NCI-H510A (cell line): ENCODE data around the gene MTUS2.
"Not testable (repeated sequence)": the region's sequence is repeated elsewhere in the genome, so short reads cannot be mapped to it uniquely, and the experiment has no call there.

Source experiments
- DNase-seq: peaks from one replicate; lab custom pipeline; 2025; lab: John Stamatoyannopoulos, UW

The MTUS2 gene

DNA sequence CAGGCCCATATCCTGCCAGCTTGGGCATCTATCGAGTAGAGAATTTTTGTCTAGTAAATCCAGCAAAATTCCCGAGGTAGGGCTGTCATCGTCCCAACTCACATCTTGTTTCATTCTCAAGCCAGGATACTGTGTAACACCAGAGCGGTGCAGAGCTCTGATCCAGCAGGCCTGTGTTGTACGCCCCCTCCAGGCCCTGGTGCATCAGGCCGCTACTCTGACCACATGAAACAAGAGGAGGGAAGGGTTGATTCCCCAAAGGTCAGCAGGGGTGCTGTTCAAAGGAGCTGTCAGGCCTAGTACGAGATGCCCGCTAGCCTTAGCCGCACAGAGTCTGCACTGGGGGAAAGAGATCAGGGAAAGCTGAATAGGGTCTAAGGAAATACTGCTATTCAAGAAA lies 499.3 kb downstream of the MTUS2 start:
- DNase-seq: no peak

GRCh38 chr13:29323954-29324353 lies 503.8 kb downstream of the MTUS2 start:
- no peak for DNase-seq

DNA sequence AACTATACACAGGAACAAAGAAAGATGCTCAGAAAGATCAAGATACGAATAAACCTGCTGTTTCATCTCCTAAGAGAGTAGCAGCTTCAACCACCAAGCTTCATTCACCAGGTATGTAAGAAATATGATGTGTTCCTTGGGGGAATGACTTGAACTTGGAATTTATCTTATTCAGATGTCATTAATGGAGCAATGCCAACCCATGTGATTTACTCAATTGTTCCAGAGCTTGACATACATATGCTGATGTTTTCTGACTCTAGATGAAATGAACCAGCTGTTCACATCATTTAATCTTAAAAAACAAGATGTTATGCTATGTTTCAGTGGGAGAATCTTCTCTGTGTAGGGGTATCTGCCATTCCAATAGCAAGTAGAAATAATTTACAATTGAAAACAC lies 504.5 kb downstream of the MTUS2 start:
- DNase-seq: no peak

DNA sequence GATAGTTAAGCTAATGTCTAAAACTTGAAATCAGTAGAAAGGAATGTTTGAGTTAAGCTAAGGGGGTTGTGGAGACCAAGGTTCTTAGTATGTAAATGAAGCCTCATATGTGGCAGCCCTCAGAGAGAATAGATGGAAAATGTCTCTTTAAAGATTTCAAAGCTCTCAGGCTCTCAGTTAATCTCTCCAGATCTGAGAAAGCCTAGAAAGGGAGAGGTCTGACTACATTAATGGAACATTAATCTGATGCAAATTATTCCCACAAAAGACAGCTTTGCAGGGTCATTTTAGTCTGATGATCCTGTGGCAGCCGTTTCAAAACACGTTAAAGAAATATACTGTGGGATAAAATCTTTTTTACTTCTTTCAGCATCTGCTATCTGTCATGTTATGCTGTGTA lies 508.4 kb downstream of the MTUS2 start:
- DNase-seq: no peak

DNA sequence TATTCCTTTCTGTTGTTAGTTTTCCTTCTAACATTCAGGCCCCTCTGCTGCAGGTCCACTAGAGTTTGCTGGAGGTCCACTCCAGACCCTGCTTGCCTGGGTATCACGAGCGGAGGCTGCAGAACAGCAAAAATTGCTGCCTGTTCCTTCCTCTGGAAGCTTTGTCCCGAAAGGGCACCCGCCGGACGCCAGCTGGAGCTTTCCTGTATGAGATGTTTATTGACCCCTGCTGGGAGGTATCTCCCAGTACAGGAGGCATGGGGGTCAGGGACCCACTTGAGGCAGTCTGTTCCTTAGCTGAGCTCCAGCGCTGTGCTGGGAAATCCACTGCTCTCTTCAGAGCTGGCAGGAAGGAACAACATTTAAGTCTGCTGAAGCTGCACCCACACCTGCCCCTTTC lies 516.2 kb downstream of the MTUS2 start:
- no peak for DNase-seq

- DNase-seq: no peak
Measured at GRCh38 chr13:29339386-29340272, 519.5 kb downstream of the MTUS2 start.

DNA sequence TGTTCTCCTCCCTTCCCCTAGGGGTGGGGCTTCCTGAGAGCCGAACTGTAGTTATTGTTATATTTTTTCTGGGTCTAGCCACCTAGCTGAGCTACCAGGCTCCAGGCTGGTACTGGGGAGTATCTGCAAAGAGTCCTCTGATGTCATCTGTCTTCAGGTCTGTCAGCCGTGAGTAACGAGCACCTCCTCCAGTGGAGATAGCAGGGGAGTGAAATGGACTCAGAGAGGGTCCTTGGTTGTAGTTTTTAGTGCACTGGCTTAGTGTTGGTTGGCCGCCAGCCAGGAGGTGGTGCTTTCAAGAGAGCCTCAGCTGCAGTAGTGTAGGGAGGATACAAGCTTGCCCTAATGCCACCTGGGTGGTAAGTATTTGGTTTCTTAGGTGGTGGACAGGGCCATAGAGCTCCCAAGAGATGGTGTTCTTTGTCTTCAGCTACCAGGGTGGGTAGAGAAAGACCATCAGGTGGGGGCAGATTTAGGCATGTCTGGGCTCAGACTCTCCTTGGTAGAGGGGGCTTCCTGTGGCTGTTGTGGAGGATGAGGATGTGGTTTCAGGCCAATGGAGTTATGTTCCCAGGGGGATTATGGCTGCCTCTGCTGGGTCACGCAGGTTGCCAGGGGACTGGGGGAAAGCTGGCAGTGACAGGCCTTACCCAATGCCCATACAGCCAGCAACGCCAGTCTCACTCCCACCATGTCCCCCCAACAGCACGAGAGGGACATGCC lies 525.9 kb downstream of the MTUS2 start:
- DNase-seq: not testable (repeated sequence)

GRCh38 chr13:29355029-29355428 lies 534.9 kb downstream of the MTUS2 start:
- no peak for DNase-seq

DNA sequence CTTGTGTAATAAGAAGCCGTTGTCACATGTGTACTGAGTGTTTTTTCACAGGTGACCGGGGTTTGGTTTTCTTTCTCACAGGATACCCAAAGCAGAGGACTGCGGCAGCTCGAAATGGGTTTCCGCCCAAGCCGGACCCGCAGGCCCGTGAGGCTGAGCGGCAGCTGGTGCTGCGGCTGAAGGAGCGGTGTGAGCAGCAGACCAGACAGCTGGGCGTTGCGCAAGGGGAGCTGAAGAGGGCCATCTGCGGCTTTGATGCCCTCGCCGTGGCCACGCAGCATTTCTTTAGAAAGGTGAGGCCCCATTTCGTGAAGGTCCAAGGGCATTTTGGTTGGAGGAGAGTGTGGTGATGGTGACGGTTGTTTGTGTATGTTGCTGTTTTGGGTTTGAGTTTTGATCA lies 539.0 kb downstream of the MTUS2 start:
- peak; percentile 8 for DNase-seq

- no peak for DNase-seq
Measured at GRCh38 chr13:29361716-29362115, 541.6 kb downstream of the MTUS2 start.

DNA sequence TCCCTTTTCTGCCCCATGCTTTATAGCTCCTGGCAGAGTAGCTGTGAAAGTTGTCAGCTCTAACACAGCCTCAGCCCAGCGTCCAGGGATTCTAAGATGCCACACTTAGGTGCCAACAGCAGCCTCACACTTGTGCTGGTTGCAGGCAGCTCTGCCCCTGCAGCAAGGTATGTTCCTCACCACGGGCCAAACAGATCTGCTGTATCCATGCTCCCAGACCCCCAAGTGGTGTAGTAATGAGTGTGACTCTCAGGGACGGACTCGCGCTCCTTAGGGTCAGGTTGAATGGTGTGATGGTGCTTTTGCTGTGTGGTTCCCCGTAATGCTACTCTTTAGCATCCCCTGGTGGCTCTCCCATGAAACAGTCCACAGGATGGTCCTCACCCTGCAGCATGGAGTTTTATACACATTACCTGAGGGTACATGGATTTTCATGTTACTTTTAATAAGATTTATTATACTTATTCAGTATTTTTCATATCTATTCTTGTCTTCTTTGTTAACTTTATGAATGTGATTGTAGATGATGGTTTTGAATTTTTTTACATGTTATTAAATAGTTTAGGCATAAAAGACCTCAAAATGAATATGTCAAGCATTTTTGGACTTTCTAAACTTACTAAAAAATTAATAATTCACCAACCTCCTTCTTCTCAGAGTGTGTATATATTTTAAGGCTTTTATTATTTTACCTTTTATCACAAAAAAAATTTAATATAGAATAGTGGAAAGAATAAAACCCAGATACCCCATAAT lies 542.9 kb downstream of the MTUS2 start:
- DNase-seq: peak; percentile 1

GRCh38 chr13:29369060-29369743 lies 549.1 kb downstream of the MTUS2 start:
- DNase-seq: no peak

- DNase-seq: no peak
Measured at GRCh38 chr13:29379281-29379680, 559.1 kb downstream of the MTUS2 start.

DNA sequence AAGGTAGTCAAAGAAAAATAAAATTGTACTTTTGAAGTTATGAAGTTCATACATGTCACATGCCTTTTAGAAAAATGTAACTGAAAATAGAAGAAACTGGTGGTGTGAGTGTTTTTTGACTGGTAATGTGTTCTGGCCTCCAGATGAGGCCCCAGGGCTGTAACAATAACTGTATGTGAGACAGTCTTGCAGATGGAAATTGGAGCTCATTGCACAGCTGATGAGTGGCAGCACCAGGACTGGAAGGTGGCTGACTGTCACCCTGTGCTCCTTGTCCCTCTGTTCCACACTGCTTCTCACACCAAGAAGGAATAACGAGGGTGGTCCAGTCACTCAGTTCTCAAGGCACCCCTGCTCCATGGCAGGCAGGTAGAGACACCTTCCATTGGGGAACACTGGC lies 559.7 kb downstream of the MTUS2 start:
- DNase-seq: no peak

DNA sequence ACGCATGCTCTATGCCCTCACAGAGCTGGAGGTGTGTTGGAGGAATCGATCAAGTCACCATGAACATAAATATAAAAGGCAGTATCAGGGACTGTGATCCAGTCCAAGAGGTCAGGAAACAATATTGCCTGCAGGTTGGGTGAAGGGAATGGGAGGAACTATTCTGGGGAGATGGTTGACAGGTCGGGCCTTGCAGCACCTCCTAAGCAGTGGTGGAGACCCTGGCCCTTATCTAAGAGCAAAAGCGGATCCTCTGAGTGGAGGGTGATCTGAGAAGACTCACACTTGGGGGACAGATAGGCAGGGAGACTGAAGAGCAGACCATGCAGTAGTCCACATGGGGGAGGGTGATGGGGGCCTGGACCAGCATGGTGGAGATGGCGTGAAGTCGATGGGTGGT lies 561.9 kb downstream of the MTUS2 start:
- no peak for DNase-seq

- no peak for DNase-seq
Measured at GRCh38 chr13:29383476-29383875, 563.3 kb downstream of the MTUS2 start.

GRCh38 chr13:29384466-29384865 lies 564.3 kb downstream of the MTUS2 start:
- DNase-seq: no peak

DNA sequence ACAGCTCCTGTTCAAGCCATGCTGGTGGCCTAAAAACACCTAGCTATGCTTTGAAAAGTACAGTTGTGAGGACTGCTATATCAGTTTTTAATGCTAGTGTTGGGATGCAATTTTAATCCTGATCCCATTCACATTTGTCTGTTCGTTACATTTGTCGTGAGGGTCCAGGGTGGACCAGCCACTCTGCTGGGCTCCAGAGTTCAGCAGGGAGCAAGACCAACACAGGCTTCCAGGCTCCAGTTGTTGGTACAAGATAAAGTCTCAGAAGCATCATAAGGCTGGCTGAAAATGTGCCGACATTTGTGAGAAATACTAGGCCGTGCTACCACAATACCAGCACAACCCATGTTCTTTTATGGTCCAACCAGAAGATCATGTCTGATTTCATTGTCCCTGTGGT lies 564.7 kb downstream of the MTUS2 start:
- no peak for DNase-seq

- DNase-seq: no peak
Measured at GRCh38 chr13:29386246-29386645, 566.1 kb downstream of the MTUS2 start.

DNA sequence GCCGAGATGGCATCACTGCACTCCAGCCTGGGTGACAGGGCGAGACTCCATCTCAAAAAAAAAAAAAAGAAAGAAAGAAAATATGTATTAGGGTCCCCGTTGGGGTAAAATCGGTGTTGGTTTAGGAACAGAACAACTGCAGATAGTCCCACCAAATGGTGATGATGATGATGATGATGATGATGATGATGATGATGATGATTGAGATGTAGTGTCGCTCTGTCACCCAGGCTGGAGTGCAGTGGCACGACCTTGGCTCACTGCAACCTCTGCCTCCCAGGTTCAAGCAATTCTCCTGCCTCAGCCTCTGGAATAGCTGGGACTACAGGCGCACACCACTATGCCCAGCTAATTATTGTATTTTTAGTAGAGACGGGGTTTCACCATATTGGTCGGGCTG lies 570.5 kb downstream of the MTUS2 start:
- not testable (repeated sequence) for DNase-seq

- DNase-seq: no peak
Measured at GRCh38 chr13:29396446-29396845, 576.3 kb downstream of the MTUS2 start.

DNA sequence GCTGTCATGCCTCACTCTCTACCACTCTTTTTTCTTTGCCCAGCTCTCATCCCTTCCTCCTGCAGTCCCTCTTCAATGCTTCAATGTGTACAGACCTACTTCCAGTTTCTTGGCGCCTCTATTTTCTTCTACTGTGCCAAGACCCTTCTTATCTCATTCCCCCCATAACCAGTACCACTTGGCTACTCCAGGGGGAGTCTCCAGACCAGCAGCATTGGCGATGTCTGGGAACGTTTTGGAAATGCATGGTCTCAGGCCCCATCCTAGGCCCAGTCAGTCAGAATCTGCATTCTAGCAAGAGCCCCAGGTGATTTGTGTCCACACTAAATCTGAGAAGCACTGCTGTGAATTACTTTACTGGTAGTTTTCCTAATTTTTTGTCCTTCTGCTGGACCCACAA lies 577.1 kb downstream of the MTUS2 start:
- DNase-seq: no peak
